IPS DF 19.7 (cell line): ENCODE measurements around the gene MAN1A1.
"Not testable (repeated sequence)": the region's sequence is repeated elsewhere in the genome, so short reads cannot be mapped to it uniquely, and the experiment has no call there.

Experiments
- DNase-seq: peaks from one replicate; pipeline ENCODE4 v3.0.0-alpha.2; 2013; ENCODE audit warnings: low read depth, low spot score

MAN1A1 gene

DNA sequence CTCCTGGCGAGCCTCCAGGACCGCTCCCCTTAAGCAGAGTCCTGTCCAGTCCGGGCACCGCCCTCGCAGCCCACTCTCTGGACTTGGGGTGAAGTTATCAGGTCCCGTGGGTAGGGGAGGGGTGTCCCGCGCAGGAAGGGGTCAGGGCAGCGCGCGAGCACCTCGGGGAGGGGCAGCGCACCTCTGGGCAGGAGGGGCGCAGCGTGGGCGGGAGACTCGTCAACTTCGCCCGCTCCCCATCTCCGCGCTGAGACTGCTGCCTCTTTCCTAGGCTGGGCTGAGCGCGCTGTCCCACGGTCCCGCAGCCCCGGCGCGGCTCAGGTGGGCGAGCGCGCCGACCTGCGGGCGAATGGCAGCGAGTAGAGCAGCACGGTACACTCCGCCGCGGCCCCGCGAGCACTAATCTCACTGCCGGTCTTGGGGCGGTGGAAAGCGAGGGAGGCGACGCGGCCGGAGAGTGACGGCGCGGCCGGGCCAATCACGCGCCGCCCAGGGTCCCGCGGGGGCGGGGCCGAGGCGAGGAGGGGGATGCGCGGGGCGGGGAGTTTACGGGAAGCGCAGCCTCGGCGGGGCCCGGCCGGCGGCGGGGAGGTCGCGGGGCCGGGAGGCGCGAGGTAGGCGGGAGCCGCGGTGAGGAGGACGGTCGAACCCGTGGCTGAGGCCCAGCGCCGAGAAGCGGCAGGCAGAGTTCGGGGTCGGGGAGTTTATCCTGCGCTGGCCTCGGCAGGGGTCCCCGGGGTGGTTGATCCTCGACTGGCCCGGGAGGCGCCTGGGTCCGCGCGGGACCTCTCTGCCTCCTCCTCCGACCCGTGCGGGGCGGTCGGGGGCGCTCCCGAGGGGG lies at the start of gene MAN1A1:
MAN1A1 (minus strand) TSS at position 401 of the 841 bp plus-strand sequence. CDS start 696 bp downstream, outside the sequence.
- no peak for DNase-seq

- no peak for DNase-seq
These were observed 45.6 kb upstream of the MAN1A1 start for GRCh38 chr6:119395192-119395591.

DNA sequence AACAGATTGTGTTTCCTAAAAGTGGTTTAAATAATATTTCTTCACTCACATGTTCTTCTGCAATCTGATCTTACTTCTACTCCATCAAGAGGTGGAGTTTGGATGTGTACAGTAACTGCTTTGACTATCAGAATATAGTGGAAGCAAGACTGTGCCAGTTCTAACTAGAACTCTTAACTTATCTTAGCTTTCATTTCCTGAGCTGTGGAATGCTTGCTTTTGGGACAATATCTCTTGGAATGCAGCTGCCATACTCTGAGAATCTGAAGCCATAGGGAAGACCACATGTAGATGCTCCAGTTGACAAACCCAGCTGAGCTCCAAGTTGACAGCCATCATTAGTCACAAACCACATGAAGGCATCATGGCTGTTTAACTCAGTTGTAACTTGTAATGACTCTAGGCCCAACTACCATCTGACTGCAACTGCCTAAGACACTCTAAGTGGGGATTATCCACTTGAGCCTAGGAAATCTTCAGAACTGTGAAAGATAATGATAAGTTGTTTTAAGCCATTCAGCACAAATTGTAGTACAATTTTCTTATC lies 40.8 kb upstream of the MAN1A1 start:
- DNase-seq = no peak

- no peak for DNase-seq
These were observed 36.4 kb upstream of the MAN1A1 start for GRCh38 chr6:119385994-119386393.

DNA sequence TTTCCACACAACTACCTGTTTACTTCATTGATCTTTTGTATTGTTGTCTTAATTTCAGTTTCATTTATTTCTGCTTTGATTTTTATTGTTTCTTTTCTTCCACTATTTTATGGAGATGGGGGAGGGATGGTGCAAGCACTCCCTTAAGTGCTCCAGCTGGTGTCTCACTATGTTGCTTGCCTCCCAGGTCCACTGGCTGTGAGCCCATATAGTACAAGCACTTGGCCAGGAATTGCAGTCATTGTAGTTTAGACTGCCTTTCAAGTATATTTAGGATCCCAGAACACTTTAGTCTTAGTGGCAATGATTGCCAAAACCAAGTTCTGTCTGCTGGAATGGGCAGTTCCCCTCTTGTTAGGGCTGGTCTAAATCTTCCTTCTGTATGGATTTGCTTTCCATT lies 34.9 kb upstream of the MAN1A1 start:
- DNase-seq = no peak

GRCh38 chr6:119379809-119380208 lies 30.2 kb upstream of the MAN1A1 start:
- no peak for DNase-seq

- not testable (repeated sequence) for DNase-seq
These were observed 27.5 kb upstream of the MAN1A1 start for GRCh38 chr6:119377043-119377442.

DNA sequence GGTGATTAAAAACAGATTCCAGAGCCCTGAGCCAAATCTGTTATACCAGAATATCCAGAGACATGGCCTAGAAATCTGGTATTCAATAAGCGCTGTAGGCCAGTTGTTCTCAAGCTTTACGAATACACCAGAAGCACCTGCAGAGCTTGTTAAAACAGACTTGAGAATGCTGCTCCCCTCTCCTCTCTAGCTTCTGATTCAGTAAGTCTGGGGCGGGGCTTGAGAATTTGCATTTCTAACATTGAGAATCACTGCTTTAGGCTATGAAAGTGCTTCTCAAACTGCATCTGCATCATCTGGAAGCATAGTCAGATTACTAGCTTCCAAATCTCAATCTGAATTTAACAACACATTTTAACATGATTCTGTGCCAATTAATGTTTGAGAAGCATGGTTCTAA lies 20.5 kb upstream of the MAN1A1 start:
- DNase-seq = no peak

GRCh38 chr6:119368921-119369320 lies 19.4 kb upstream of the MAN1A1 start:
- DNase-seq = no peak

DNA sequence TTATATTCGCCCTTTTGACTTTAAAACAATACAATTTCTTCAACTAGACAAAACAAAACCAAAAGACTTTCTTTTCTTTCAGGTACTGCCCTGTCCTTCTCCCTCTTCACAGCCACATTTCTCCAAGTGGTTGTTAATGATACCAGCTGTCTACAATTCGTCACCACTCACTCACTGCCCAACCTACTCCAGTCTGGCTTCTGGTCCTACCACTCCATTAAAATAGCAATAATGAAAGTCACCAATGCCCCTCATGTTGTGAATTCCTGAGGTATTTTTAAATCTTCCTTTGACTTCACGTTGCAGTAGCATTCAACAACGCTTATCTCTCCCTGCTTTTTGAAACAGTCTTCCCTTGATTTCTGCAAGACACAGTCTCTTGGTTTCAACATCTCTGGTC lies 11.6 kb upstream of the MAN1A1 start:
- no peak for DNase-seq

GRCh38 chr6:119360262-119360915 lies 10.8 kb upstream of the MAN1A1 start:
- no peak for DNase-seq

- DNase-seq = no peak
These were observed 6.3 kb upstream of the MAN1A1 start for GRCh38 chr6:119355890-119356289.

DNA sequence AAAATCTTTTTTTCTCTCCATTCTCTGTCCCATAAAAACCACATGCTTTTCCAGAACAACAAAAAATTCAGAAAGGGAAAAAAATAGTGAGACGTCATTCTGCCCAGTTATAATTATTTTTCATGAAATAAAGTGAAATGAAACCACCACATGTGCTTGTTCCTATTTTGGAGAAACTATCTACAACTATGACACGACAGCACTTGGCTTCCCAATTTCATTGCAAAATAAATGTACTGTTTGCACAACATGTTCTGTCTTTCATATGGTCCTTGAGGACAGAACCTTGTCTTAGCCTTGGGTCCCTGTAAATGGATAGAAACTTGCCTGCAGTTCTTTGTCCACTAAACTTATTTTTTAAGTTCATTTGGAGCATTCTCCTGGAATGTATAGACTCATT lies 5.6 kb upstream of the MAN1A1 start:
- no peak for DNase-seq

- DNase-seq = no peak
These were observed 4.1 kb upstream of the MAN1A1 start for GRCh38 chr6:119353696-119354095.

DNA sequence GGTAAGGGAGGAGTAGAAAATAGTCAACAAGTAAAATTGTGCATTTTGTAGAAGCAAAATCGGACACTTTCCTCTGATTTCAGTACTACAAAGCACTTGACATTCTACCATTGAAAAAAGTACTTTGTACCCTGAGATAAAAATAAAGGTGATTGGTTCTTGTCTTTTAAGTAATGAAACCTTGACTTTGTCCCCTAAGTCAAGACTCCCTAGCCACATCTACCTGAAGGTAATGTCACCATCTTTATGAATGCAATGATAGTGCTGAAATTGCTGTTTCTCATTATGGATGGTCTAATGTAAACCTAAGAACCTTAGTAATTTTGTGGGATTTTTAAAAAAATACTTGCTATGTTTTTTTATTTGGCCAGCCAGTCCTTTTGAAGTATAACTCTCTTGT lies 2.4 kb upstream of the MAN1A1 start:
- no peak for DNase-seq

GRCh38 chr6:119350952-119351372 lies 1.4 kb upstream of the MAN1A1 start:
- DNase-seq = no peak

DNA sequence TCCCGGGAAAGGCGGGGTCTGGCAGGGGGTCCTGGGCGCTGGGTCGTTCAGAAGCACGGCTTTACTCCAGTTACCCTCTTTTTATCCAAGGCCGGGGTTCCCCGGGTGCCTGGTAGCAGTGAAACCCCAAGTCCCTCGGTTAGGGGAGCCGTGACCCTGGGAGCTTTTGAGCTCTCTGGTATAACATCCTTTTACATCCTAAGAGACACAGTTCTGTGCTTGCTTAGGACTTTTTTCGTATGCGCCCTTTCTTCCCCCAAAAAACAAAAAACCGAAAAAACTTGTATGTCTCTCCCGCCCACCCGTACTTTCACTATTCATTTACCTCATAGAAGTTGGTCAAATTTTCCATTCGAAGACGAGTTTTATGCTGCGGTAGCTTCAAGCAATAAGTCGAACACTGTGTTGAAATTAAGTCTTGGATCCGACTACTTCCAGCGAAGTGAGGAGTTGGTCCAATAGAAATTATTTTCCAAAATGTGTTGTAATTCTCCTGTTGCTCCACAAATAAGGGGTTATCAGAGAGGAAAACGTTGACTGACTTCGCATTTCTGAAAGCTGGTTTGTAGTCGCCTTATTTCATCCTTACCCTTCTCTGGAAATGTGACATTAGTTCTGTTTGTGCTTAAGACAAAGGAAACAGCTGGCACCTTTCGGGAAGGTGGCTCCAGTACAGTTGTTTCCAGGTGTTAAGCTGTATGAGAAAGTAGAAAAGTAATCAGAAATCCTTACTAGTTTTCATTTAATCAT lies 816 bp upstream of the MAN1A1 start:
- no peak for DNase-seq

DNA sequence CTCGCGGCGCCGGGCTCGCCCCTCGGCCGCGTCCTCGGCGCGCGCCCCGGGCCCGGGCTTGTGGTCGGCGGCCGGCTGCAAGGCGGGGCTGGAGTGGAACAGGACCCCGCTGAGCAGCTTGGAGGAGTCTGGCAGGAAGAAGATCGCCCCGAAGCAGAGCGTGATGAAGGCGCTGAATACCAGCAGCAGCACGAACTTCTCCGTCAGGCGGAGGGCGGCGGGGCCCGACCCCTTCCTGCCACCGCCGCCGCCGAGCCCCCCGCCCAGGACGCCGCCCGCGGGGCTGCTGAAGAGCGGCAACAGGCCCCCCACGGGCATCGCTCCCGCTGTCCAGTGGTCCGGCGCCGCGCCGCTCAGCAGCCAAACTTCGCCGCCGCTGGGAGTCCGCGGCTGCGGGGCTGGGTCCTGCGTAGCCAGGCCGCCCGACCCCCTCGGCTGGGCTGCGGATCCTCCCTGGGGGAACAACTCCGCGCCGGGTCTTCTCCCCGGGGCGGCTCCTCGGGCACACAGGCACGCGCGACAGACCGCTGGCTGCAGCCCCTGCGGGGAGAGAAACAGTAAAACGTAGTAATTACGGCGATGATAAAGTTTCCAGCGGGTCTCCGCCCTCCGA lies 707 bp downstream of the MAN1A1 start:
- no peak for DNase-seq

GRCh38 chr6:119348096-119348747 lies 1.3 kb downstream of the MAN1A1 start:
- no peak for DNase-seq

DNA sequence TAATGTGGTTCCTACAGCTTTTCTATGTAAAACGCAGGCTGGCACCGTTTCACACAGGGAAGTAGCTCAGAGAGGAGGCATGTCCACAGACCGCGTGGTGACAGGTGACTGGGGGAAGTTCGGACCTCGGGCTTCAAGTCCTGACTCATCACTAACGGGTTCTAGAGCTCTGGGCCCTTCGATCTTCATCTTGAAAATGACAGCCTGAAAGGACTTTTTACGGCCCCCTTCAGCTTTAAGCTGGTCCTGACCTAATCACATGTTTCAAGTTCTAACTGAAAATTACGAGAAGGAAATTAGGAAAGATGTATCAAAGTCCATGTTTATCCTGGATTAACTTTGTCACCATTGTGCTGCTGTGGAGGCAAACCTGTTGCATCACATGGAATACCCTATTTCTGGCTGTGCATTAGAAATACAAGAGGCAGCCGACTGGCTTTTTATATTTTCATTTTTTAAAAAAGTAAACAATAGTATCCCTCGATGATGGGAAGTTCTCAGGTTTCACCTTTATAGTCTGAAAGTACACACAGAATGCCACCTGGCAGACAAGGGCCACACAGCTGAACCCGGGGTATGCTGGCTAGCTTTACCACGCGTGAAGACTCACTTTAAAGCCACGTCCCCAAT lies 2.0 kb downstream of the MAN1A1 start:
- DNase-seq = no peak

DNA sequence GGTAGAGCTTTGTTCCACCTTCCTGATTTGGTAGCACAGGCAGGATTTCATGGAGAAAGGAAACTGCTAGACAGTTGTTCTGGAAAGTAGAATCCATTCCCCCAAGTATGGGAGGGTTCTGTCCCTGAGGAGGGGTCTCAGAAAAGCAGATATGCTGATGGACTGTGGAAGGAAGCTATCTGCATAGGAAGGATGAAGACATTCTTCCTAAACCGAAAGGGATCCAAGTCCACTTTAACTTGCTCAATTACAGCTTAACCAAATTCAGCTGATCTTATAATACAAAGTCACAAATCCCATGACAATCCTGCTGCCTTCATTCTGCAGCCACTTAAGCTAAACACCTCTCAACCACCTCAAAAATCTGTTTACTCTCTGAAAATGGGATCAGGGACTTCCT lies 2.6 kb downstream of the MAN1A1 start:
- DNase-seq = no peak
